Measurements from ENCODE around the gene DCAF5.
A peak's percentile ranks its signal among the peaks of the same experiment; 100 is the strongest.

Gene DCAF5

DNA sequence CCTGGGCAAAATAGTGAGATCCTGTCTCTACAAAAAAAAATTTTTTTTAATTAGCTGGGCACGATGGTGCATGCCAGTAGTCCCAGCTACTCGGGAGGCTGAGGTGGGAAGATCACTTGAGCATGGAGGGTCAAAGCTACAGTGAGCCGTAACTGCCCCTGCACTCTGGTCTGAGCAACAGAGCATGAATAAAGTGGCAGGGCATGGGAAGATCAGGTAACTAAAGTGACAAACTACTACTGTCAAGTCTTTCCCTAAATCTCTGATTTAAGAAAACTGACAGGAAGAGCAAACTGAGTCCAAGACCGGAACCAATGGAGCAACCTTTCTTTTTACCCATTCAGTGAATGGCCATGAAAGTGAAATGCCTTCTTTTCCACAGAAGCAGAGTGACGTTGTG, 10.8 kb downstream of the DCAF5 start:
- FAIRE-seq (peak; percentile 86), DNase-seq (ENCODE audit: insufficient read length, low spot score) (no peak)

- DNase-seq (ENCODE audit: insufficient read length, low spot score): no peak
- FAIRE-seq: peak; percentile 74
Measured at GRCh38 chr14:69141550-69141949, 11.4 kb downstream of the DCAF5 start.

DNA sequence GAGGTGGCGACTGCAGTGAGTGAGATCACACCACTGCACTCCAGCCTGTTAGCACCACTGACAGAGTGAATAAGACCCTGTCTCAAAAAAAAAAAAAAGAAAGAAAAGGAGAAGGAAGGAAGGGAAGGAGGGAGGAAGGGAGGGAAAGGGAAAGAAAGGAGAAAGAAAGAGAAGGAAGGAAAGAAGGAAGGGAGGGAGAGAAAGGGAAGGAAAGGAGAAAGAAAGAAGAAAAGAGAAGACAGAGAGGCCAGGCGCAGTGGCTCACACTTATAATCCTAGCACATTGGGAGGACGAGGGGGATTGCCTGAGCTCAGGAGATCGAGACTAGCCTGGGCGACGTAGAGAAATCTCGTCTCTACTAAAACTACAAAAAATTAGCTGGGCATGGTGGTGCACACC, 13.2 kb downstream of the DCAF5 start:
- FAIRE-seq: peak; percentile 70

GRCh38 chr14:69137843-69138535, 14.9 kb downstream of the DCAF5 start:
- DNase-seq (ENCODE audit: insufficient read length, low spot score) (no peak), FAIRE-seq (peak; percentile 16)

More for the DNA sequence above, 13.2 kb downstream of the DCAF5 start:
- no peak for DNase-seq (ENCODE audit: insufficient read length, low spot score)

GRCh38 chr14:69137416-69137815, 15.5 kb downstream of the DCAF5 start:
- no peak for DNase-seq (ENCODE audit: insufficient read length, low spot score)
- no peak for FAIRE-seq

DNA sequence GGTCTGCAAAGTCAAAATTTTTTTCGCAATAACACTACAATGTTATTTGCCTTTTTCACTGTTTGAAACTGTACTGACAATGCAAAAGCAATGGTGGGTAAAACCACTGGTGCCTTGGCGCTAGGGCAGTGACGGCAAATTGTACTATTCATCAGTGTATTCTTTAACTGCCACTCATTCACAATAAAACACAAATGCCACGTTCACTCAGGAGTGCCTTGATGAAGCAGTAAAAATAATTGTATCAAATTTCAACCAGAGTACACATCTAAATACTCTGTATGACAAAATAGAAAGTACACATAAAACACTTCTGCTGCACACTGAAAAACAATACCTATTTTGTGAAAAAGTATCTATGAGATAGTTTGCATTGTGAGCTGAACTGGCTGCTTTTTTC, 17.8 kb downstream of the DCAF5 start:
- DNase-seq (ENCODE audit: insufficient read length, low spot score) (no peak), FAIRE-seq (peak; percentile 86)

GRCh38 chr14:69133206-69134125, 19.5 kb downstream of the DCAF5 start:
- no peak for FAIRE-seq
- DNase-seq (ENCODE audit: insufficient read length, low spot score): peak; percentile 51

GRCh38 chr14:69132513-69133181, 20.3 kb downstream of the DCAF5 start:
- FAIRE-seq (peak; percentile 94), DNase-seq (ENCODE audit: insufficient read length, low spot score) (no peak)

DNA sequence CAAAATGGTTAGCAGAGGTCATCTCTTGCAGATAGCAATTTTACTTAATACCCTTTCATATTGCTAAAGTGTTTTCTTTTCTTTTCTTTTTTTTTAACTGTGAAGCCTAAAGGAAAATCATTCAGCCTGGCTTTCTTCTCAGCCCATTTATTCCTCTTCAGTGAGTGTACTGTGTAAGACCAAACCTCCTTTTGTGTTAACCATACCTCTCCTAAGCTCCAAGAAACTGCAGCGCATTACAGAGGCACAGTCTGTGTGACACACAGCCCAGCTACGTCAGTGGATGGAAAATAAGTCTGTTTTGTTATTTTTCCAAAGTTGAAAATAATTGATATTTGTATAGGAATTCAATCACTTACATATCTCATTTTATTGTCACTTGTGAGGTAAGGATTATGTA, 21.7 kb downstream of the DCAF5 start:
- peak; percentile 58 for FAIRE-seq

GRCh38 chr14:69129264-69129880, 23.5 kb downstream of the DCAF5 start:
- FAIRE-seq (peak; percentile 99), DNase-seq (ENCODE audit: insufficient read length, low spot score) (peak; percentile 97)

More for the DNA sequence above, 21.7 kb downstream of the DCAF5 start:
- no peak for DNase-seq (ENCODE audit: insufficient read length, low spot score)

DNA sequence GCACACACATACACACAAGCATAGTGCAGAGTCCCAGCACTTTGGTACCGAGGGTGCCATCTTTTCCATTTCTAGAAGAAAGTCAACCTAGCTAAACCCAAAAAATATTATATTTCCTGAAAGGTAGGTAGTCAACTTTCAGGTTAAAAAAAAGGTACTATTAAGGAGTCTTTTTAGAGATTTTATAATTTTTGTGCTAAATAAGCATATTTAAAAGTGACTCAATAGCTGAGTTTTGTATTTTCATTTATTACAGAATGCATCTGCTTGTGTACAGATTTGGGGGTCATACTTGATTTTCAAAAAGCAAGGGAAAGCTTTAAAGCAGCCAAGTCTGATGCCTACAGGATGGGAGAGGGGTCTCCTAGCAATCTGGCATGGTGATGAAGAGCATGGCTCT, 34.6 kb downstream of the DCAF5 start:
- FAIRE-seq (no peak), DNase-seq (ENCODE audit: insufficient read length, low spot score) (no peak)

DNA sequence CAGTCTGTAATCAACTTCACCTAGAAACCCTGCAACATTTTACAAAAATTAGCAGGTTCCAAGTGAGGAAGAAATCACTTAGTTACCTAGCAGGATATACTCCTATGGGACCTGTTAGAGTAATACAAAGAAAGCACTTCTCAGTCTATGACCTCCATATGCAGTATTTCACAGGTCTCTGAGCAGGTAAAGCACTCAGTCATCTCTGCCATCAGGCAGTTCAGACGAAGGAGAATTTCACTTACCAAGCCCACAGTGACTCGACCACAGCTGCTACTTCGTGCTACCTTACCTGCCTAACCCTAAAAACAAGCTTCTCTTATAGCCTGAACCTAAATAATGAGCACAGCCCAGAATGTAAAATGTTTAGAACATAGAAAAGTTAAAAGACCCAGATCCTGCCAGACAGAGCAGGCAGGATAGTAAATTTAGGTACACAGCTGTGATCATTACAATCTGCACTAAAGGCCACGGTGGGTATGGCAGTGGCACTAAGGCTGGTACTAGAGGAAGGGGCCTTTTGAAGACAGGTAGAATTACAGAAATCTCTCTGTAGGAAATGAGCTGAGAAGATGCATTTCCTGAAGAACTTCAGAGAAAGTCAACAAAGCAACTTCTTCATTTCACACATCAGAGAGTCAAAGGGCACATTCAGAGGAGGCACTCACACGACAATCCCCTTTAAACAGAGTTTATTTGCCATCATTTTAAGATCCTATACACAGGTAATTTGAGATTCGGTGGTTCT, 35.7 kb downstream of the DCAF5 start:
- DNase-seq (ENCODE audit: insufficient read length, low spot score) (no peak), FAIRE-seq (peak; percentile 95)

GRCh38 chr14:69115407-69116185, 37.3 kb downstream of the DCAF5 start:
- FAIRE-seq (peak; percentile 78), DNase-seq (ENCODE audit: insufficient read length, low spot score) (no peak)

GRCh38 chr14:69114763-69115162, 38.2 kb downstream of the DCAF5 start:
- DNase-seq (ENCODE audit: insufficient read length, low spot score) (no peak), FAIRE-seq (peak; percentile 65)

DNA sequence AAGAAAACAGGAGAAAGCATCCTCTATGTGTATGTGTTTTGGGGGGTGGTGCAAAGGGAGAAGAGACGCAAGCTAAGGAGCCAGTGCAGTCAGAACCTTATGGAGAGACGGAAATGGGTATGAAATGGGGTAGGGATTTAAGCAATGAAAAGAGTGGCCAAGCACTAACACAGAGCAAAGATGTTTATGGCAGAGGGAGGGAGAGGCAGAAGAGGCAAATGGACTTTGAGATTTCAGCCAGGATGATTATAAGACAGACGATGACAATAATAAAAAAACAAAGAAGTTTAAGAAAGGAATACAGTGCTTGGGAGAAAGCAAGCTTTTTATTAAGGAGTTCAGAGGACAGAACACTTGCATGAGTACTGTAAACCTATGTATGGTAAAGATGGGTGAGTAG, 44.6 kb downstream of the DCAF5 start:
- FAIRE-seq: no peak

GRCh38 chr14:69107407-69108003, 45.4 kb downstream of the DCAF5 start:
- peak; percentile 90 for DNase-seq (ENCODE audit: insufficient read length, low spot score)
- peak; percentile 99 for FAIRE-seq

More for the DNA sequence above, 44.6 kb downstream of the DCAF5 start:
- no peak for DNase-seq (ENCODE audit: insufficient read length, low spot score)

DNA sequence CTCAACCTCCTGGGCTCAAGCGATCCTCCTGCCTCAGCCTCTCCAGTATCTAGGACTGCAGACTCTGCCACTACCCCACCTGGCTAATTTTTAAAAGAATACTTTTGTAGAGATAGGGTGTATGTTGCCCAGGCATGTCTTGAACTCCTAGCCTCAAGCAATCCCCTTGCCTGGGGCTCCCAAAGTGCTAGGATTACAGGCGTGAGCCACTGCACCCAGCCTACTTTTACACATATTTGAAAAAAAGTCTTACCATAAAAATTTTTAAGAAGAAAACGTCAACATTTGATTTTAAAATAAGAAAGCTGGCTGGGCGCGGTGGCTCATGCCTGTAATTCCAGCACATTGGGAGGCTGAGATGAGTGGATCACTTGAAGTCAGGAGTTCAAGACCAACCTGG, 46.5 kb downstream of the DCAF5 start:
- no peak for DNase-seq (ENCODE audit: insufficient read length, low spot score)
- no peak for FAIRE-seq

DNA sequence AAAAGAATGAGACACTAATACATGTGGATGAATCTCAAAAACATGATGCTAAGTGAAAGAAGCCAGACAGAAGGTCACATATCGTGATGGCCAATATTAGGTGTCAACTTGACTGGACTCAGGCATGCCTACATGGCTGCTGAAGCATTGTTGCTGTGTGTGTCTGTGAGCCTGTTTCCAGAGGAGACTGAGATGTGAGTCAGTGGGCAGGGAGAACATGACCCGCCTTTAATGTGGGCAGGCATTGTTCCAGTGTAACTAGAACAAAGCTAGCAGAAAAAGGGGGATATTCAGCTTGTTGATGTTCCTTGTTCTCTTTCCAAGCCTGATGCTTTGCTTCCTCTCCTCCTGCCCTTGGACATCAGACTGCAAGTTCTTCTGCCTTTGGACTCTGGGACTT, 47.6 kb downstream of the DCAF5 start:
- peak; percentile 98 for FAIRE-seq
- DNase-seq (ENCODE audit: insufficient read length, low spot score): no peak

GRCh38 chr14:69101331-69101826, 51.5 kb downstream of the DCAF5 start:
- DNase-seq (ENCODE audit: insufficient read length, low spot score) (peak; percentile 80), FAIRE-seq (peak; percentile 99)
